Dedifferentiated amniotic fluid mesenchymal stem cell (primary cell): ENCODE measurements around the gene PPY.
"Not testable (repeated sequence)": the region's sequence is repeated elsewhere in the genome, so short reads cannot be mapped to it uniquely, and the experiment has no call there.

Experiments
- DNase-seq: peaks from one replicate; pipeline ENCODE4 v3.0.0-alpha.2; 2016; ENCODE audit errors: extremely low spot score

Gene PPY

DNA sequence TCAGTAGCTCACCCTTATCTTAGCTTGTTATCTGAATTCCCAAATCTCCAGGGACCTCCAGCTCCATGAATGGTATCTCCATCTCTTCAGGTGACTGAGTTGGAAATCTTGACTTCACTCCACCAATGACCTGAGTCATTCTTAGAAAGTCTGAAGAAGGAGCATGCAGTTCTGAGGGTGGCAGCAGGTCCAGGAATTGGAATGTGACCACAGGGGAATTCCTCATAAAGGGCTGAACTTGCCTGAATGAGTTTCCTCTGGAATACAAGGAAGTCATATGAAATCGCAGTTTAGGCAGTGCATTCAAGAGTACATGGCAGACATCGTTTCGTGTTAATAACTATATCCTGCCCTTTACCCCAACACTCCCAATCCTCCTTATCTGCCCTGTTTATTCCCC lies 24.0 kb upstream of the PPY start:
- no peak for DNase-seq

DNA sequence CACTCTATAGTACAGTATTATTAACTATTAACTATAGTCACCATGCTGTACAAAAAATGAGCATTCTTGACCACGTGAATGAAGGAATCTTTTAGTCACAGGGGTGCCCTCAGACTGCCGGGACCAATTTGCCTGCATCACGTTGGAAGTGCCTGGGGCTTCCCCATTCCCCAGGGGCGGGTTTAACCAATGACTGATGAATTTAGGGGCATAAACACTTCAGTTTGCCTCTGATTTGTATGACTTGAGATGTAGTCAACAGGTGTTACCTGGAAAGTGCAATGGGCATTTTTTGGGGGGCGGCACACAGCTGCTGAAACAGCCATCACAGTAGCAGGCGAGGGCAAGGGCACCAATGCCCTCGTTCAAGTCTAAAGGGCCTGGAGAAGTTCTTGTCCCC lies 20.2 kb upstream of the PPY start:
- DNase-seq, result no peak

DNA sequence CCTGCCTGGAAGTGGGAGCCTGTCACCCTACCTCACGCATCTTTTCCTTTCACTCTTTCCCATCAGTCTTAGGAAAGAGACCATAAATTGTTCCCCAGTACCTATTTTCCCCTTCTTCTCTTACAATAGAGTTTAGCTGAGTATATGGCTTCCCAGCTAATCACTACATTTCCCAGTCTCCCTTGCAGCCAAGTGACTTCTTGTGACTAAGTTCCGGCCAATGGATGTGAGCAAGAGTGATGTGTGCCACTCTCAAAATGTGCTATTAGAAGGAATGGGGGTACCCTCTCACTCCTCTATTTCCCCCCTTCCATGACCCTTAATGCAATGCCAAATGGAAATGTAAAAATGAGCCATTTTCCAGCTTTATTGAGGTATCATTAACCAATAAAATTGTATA lies 19.7 kb upstream of the PPY start:
- DNase-seq, result no peak

DNA sequence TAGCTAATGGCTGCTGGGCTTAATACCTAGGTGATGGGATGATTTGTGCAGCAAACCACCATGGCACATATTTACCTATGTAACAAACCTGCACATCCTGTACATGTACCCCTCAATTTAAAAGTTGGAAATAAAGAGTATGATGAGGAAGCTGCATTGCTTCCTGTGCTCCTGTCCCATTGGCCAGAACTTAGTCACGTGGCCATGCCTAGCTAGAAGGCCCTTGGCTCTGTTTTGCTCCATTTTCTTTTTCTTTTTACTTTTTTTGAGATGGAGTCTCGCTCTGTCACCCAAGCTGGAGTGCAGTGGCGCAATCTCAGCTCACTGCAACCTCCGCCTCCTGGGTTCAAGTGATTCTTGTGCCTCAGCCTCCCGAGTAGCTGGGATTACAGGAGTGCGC lies 19.0 kb upstream of the PPY start:
- not testable (repeated sequence) for DNase-seq

DNA sequence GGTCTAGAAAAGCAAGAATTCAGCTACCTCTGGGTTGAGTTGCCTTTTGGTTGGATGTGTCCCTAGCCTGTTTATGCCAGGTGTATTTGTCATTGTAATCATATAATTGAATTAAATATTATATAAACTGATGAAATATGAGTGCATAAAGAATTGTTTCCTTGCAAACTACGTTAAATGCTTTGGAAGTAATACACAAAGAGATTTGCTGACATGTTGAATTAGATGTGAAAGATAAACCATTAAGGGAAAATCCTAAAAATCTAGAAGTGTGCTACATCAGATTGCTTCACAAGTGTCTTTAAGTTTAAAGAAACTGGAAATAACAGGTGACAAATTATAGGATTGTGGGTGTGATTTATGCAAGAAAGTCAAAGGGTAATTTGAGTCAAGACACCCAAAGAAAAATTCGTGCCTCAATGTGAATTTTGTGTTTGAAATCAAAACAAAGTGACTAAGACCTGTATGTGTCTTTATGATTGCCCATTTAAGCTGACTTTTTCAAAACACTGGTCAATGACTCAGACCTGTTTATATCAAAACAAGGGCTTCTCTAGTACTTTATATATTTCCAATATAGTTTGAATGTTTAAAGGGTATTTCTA lies 16.6 kb upstream of the PPY start:
- no peak for DNase-seq

DNA sequence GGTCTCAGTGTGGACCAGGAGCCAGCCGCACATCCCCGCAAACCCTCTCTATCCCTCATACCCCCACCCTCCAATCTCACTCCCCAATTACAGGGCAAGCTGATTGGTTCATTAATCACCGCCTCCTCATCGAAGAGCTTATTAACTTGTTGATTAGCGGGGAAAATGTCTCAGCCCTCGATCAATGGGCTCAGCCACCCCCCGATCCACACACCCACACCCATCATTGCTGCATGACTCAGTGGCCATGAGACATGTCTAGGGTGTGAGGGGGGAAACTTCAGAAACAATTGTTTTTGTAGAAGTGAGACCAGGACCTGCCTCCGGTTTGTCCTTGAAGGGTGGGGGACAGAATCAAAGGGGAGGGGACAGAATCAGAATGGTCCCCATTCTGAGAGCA lies 13.9 kb upstream of the PPY start:
- DNase-seq, result no peak

DNA sequence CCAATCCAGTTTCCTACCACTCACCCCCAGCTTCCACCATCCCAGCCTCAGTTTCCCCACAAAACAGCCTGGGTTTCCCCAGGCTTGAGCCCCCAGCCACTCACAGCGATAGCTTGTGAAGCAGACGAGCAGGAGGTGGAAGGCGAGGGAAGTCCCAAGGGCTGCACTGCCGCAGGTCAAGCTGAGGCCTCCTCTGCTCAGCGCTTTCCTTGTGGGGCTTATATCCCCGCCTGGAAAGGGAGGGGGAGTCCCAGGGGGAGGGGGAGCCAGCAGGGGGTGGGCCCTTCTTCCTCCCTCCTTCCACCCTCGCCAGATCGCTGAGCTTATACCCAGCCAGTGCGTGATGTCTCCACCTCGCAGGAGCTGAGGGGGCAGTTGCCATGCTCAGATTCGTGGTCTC lies 11.5 kb upstream of the PPY start, which contains the start of gene PYY:
Gene PYY, minus strand, starts transcription at position 195 of the 400 bp plus-strand sequence. CDS start 457 bp downstream, outside the sequence.
- DNase-seq, result no peak

DNA sequence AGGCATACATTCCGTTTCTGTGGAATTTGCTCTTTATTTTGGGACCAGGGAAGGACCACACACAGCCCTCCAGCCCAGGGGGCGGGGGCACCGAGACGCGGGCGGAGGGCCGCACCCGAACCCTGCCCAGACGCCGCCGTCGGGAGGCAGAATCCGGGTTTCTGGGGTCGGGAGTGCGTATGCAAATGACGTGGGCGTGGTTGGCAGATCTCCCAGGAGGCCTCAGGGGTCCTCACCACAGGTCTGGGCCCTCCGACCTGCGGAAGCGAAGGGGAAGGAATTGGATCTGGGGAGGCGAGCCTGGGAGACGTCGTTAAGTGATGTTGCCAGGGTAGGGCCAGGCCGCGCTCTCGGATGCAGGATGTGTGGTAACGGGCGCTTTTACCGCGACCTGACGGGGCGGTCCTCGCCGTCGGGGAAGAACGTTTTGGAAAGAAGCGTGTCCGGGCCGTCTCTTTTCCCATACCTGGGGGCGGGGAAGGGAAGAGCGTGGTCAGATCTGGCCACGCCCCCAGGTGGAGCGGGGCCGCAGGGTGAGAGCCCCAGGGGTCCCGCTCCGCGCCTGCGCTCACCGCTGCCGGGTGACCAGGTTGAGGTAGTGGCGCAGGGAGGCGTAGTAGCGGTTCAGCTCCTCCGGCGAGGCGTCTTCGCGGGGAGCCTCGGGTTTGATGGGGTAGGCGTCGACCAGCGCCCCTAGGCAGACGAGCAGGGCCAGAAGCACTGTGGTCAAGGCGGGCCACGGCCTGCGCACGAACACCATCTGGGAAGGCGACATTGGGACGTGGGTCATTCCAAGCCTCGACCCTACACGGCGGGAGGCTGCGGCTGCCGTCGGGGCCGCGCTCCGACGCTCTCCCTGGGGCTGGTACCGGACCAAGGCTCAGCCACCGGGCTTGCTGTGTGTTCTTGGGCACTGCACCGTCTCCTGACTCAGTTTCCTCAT lies 10.7 kb upstream of the PPY start:
- DNase-seq, result no peak

DNA sequence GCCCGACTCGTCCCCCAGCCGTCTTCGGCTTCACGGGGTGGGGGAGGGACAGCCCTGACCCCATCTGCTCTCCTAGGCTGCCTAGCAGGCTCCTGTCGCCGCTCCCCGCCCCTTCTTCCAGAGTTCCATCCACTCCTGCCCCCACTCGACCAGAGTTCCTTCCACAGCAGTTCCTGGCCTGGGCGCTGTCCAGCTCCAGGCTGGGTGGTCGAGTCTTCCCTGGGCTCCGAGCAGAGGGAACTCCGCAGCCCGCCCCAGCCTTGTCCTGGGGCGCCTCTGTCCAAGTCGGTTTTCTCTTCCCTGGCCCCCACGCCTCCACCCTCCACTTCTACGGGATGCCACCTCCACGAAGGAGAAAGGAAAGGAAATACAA lies 10.1 kb upstream of the PPY start:
- DNase-seq, result no peak

DNA sequence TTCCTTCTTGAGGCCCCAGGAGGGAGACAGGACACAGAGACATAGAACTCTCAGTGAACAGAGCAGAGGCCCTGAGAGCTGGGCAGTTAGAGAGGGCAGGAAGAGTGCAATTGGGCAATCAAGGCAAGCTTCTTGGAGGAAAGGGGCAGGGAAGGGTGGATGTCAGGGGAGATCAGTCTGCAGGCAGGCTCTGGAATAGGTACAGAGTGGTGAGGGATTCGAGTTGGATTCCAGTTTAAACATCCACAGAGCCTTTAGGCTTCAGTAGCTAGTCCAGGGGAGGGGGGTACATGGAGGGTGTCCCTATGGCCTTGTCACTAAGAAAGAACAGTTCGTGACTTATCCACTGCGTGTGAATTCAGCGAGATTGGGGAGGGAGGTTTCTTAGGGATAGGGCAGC lies 9.5 kb upstream of the PPY start:
- no peak for DNase-seq

DNA sequence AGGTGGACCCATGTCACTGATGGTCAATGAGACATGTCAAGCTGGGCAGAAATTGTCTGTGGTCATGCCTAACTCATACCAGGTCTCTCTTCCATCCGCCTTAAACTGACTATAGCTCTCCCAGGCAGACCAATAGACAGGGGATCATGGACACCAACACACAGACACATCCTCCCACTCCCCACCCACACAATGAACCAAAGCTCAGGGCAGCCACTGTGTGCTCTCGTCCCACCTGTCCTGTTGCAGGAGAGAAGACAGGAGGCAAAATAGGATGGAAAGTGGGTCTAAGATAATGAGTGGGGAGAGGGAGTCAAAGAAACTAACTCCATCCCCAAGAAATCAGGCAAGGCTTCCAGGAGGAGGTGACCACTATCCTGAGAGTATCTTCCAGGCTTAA lies 8.3 kb upstream of the PPY start:
- no peak for DNase-seq

DNA sequence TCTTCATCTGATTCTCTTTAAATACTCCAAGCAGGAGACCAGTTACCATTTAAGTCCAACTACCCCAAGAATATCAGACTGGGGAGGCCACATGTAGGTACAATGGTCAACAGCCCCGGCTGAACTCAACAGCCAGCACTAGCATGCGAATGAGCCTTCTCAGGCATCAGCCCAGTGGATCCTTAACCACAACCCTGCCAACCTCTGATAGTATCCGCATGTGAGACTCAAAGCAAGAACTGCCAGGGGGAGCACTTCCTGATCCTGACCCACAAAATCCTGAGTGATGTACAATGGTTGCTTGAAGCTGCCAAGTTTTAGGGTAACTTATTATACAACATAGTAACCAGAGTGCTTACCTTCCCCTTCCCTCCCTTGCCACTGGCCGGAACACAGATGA lies 7.5 kb upstream of the PPY start:
- DNase-seq, result no peak

DNA sequence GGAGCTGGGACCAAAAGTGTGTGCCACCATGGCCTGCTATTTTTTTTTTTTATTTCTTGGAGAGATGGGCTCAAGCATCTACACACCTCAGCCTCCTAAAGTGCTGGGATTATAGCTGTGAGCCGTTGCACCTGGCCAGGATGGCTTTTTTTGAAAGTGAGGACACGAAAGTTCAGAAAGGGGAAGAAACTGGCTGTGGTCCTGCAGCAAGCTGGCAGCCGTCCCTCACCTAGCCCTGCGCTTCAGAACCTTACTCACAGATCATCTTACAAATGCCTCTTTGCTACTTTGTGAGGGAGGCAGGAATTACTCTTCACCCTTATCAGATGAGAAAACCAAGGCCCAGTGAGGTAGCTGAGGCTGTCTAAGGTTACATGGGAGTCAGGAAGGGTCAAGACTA lies 4.5 kb upstream of the PPY start:
- DNase-seq, result no peak

DNA sequence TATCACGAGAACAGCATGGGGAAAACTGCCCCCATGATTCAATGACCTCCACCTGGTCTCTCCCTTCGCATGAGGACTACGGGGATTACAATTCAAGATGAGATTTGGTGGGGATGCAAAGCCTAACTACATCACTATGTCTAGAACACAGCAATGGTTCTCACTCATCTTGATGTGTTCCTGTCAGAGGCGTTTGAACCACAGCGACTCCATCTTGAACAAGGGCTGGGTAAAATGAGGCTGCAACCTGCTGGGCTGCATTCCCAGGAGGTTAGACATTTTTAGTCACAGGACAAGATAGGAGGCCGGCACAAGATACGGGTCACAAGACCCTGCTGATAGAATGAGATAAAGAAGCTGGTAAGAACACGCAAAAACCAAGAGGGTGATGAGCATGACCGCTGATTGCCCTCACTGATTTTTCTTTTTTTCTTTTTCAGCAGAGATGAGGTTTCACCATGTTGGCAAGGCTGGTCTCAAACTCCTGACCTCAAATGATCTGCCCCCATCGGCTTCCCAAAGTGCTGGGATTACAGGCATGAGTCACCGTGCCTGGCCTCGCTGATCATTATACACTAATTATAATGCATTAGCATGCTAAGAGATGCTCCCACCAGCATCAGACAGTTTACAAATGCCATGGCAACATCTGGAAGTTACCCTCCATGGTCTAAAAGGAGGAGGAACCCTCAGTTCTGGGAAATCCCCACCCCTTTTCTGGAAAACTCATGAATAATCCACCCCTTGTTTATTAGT lies 3.0 kb upstream of the PPY start:
- no peak for DNase-seq

DNA sequence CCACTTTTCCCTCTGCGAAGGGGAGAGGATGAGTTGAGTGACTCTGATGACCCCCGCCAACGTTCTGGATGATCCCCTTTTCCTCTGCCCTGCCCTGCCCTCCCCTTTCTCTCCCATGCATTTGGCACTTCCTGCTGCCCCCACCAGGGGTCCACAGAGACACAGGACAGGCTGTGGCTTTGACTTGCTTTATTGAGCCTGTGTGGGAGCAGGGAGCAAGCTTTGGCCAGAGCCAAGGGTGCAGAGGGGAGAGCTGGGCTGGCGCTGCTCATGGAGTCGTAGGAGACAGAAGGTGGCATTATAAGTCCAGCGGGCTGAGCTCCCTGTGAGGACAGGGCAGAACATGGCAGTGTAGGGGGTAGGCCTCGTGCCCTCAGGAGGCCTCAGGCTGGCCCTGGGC lies 1.6 kb downstream of the PPY start:
- no peak for DNase-seq

DNA sequence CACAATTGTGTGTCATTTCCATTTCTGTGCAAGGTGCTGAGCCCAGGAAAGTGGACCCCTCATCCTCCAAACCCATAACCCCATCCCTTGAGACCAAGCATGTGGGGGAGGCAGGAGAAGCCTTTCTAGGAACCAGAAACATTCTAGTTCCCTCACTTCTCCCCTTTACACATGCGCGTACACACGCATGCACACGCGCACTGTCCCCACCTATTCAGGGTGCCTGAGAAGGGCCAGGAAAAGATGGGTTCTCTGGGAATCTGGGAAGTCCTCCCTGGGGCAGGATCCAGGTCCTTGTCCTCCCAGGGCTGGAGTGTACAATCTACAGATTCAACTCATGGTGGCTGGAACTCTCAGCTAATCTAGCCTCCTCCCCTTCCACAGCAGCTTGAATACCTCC lies 2.4 kb downstream of the PPY start:
- DNase-seq, result no peak

DNA sequence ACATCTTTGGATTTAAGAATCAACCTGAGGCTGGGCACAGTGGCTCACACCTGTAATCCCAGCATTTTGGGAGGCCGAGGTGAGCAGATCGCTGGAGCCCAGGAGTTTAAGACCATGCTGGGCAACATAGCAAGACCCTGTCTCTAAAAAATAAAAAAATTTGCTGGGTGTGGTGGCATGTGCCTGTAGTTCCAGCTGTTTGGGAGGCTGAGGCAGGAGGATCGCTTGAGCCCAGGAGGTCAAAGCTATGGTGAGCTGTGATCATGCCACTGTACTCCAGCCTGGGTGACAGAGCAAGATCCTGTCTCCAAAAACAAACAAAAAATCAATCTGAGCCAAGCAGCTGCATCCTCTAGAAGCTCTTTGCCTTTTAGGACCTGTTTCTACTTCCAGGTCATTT lies 2.8 kb downstream of the PPY start:
- DNase-seq, result not testable (repeated sequence)

DNA sequence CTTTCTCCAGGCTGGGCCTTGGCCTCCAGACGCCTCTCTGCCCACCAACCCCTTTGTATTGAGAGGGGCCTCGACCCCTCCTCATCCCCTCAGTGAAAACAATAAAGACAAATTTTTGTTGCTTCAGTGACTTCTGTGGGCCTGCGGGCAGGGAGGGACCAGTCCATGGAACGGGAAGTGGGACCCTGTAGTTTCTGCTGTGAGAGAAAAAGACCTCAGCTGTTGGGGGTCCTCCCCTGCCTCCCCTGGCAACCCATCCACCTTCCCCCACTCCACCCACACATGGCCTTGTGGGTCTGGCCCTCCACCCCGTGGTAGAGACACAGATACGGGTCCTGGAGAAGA lies 3.5 kb downstream of the PPY start:
- DNase-seq, result no peak

DNA sequence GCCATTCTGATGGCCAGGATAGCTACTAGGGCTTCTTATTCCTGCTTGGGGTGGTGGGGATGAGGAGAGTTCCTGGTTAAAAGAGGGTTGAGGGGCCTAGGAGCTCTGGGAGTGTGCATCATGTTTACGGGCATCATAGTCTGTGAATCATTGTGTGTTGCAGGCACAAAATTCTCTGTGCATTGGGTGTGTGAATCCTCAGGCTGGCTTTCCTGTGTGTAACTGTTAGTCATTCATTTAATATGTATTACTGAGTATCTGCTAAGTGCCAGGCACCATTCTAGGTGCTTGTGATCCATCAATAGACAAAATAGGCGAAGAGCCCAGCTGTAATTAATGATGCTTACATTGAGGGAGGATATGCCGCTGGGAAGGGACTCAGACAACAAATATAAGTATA lies 5.8 kb downstream of the PPY start:
- DNase-seq, result no peak

DNA sequence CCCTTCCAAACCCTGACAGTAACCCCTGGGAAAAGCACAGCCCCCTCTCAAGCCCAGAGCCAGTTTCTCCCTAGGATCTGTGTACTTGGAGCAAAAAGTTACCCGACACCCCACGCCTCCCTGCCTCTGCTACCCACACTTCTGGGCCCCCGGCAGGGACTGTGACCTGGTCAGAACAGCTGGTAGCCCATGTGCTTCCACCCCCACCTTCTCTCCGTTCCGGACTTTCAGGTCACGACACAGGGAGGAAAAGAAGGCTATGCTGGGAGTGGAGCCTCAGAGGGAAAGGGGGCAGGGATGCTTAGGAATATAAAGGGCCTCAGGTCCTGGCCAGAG lies 6.4 kb downstream of the PPY start:
- no peak for DNase-seq

DNA sequence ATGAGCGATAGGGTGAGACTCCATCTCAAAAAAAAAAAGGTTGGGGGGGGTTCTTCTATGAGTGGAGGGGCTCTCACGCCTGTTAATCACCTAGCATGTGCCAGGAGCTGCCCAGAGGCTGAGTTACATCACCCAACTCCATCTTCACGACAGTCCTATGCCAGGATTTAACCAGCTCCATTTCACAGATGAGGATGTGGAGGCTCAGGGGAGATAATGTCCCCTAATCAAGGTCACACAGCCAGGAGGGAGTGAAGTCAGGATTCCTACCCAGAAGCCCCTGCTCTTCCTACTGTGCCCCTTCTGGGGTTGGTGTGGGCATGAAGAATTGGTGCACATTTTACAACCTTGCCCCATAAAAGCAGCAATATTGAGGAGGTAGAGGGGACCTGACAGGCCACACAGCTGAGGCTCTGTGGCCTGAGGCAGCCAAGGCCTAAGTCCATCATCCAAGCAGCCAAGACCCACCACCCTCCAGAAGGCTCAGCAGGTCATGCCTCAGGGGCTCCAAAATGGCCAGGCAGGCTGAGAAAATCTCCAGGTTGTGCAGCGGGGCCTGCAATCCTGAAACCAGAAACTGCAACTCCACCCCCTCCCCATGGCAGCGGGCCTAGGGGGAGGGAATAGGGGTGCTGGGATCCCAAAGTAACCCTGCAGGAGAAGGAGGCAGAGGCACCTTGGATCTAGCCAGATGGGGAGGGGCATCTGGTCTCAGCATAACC lies 6.9 kb downstream of the PPY start:
- DNase-seq, result no peak

DNA sequence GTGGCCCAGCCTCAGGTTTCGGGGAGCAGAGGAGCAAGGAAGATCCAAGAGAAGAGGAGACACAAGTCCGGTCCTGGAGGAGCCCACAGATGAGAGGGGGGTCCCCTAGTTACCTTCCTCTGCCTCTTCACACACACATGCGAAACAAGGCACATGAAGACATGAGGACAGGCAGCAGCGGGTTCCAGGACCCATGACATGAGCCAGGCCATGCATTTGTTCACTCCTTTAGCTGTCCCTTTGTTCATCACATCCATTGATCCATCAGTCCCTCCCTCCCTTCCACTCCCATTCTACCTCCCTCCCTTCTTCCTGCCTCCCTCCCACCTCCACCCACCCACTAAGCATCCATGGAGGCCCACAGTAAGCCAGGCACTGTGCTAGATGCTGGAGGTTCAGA lies 9.4 kb downstream of the PPY start:
- DNase-seq, result no peak
